Esophagus squamous epithelium (tissue), 4 donors: ENCODE data around the gene HOXC10.

Experiments used
- CTCF ChIP-seq, 6 experiments: fragments of 450-650 bp in 4 of 6; fragments of 200-600 bp in 2 of 6; sonication (generic) in 2 of 6; IDR thresholded peaks; one replicate each; pipeline ENCODE4 v1.5.1; 2016 to 2019; ENCODE audit warnings: antibody characterized with exemption in 6 of 6, mild to moderate bottlenecking in 4 of 6, moderate library complexity in 4 of 6
- POLR2A ChIP-seq, 4 donors: fragments of 450-650 bp; IDR thresholded peaks; one replicate each; pipeline ENCODE4 v1.6.1; 2017; ENCODE audit warnings: antibody characterized with exemption in 4 of 4, mild to moderate bottlenecking in 4 of 4, moderate library complexity in 3 of 4

GRCh38 chr12:54019924-54020590, 35.1 kb downstream of the HOXC10 start:
- TF ChIP-seq CTCF (IDR thresholded peaks at IDR 0.05) (no peak), POLR2A (IDR thresholded peaks at IDR 0.05) (no peak)
